Measurements from ENCODE around the gene C17orf67.

C17orf67 gene

GRCh38 chr17:56809106-56809819 is 24.5 kb downstream of the C17orf67 start:
- H3K9me3 ChIP-seq (ENCODE audit: insufficient read depth, low read length), result no peaks in the 10 kb centered on the region
- TF ChIP-seq EZH2phosphoT487 (conservative IDR thresholded peaks at IDR 0.05; ENCODE audit: low read length), result no peak
- no peak for TF ChIP-seq CTCF (IDR thresholded peaks at IDR 0.05; ENCODE audit: insufficient read depth, low read length, poor library complexity, severe bottlenecking)
- H3K4me3 ChIP-seq (ENCODE audit: insufficient read depth, low read length, poor library complexity, severe bottlenecking), result no peak overlapping the region

GRCh38 chr17:56808503-56808902 is 25.2 kb downstream of the C17orf67 start:
- H3K9ac ChIP-seq (ENCODE audit: low read length), result no peak overlapping the region
- no peaks in the 10 kb centered on the region for H3K27me3 ChIP-seq (ENCODE audit: low read length)
- H3K27ac ChIP-seq (ENCODE audit: low read depth, low read length), result no peak overlapping the region
- no peak for TF ChIP-seq CTCF (IDR thresholded peaks at IDR 0.05; ENCODE audit: insufficient read depth, low read length, poor library complexity, severe bottlenecking)
- no peak for TF ChIP-seq EZH2phosphoT487 (conservative IDR thresholded peaks at IDR 0.05; ENCODE audit: low read length)
- no peaks in the 10 kb centered on the region for H3K9me2 ChIP-seq (replicated peaks; ENCODE audit: insufficient read depth, low read length)
- H3K4me3 ChIP-seq (ENCODE audit: insufficient read depth, low read length, poor library complexity, severe bottlenecking), result no peak overlapping the region
- no peaks in the 10 kb centered on the region for H3K36me3 ChIP-seq (ENCODE audit: low read length)
- H3K9me3 ChIP-seq (ENCODE audit: insufficient read depth, low read length), result no peaks in the 10 kb centered on the region
- H3K79me2 ChIP-seq (ENCODE audit: insufficient read depth, low read length), result no peaks in the 10 kb centered on the region
- H2AFZ ChIP-seq (ENCODE audit: low read depth, low read length, severe bottlenecking), result no peak overlapping the region
- H3K4me2 ChIP-seq (ENCODE audit: low read depth, low read length, poor library complexity, severe bottlenecking), result no peak overlapping the region
- H3F3A ChIP-seq (ENCODE audit: insufficient read depth), result no peaks in the 10 kb centered on the region
- H4K20me1 ChIP-seq (ENCODE audit: low read depth, low read length), result no peaks in the 10 kb centered on the region

More at GRCh38 chr17:56809106-56809819, 24.5 kb downstream of the C17orf67 start:
- Histone ChIP-seq H3K9ac (ENCODE audit: low read length) (no peak overlapping the region), H3K36me3 (ENCODE audit: low read length) (no peaks in the 10 kb centered on the region), H3F3A (ENCODE audit: insufficient read depth) (no peaks in the 10 kb centered on the region), H3K4me2 (ENCODE audit: low read depth, low read length, poor library complexity, severe bottlenecking) (no peak overlapping the region), H3K27me3 (ENCODE audit: low read length) (no peaks in the 10 kb centered on the region), H2AFZ (ENCODE audit: low read depth, low read length, severe bottlenecking) (no peak overlapping the region), H3K9me2 (replicated peaks; ENCODE audit: insufficient read depth, low read length) (no peaks in the 10 kb centered on the region), H4K20me1 (ENCODE audit: low read depth, low read length) (no peaks in the 10 kb centered on the region), H3K79me2 (ENCODE audit: insufficient read depth, low read length) (no peaks in the 10 kb centered on the region), H3K27ac (ENCODE audit: low read depth, low read length) (no peak overlapping the region)

GRCh38 chr17:56807723-56808122 is 26.0 kb downstream of the C17orf67 start:
- Histone ChIP-seq H3K4me2 (ENCODE audit: low read depth, low read length, poor library complexity, severe bottlenecking) (no peak overlapping the region), H3F3A (ENCODE audit: insufficient read depth) (no peaks in the 10 kb centered on the region), H2AFZ (ENCODE audit: low read depth, low read length, severe bottlenecking) (no peak overlapping the region), H3K27ac (ENCODE audit: low read depth, low read length) (no peak overlapping the region), H3K9me2 (replicated peaks; ENCODE audit: insufficient read depth, low read length) (no peaks in the 10 kb centered on the region), H3K27me3 (ENCODE audit: low read length) (no peaks in the 10 kb centered on the region), H3K36me3 (ENCODE audit: low read length) (no peaks in the 10 kb centered on the region), H3K4me3 (ENCODE audit: insufficient read depth, low read length, poor library complexity, severe bottlenecking) (no peak overlapping the region), H3K9me3 (ENCODE audit: insufficient read depth, low read length) (no peaks in the 10 kb centered on the region), H4K20me1 (ENCODE audit: low read depth, low read length) (no peaks in the 10 kb centered on the region), H3K9ac (ENCODE audit: low read length) (no peak overlapping the region), H3K79me2 (ENCODE audit: insufficient read depth, low read length) (no peaks in the 10 kb centered on the region)
- no peak for TF ChIP-seq EZH2phosphoT487 (conservative IDR thresholded peaks at IDR 0.05; ENCODE audit: low read length)
- TF ChIP-seq CTCF (IDR thresholded peaks at IDR 0.05; ENCODE audit: insufficient read depth, low read length, poor library complexity, severe bottlenecking), result no peak
